AG09309 (cell line): ENCODE measurements around the gene LRRK1.

Experiments
- DNase-seq: peaks from one replicate; pipeline ENCODE4 v3.0.0-alpha.2; 2010; ENCODE audit warnings: low read depth
- H3K4me3 ChIP-seq: 2 replicates; pipeline ENCODE4 v1.5.1; 2011; ENCODE audit warnings: mild to moderate bottlenecking, low read depth, low read length, moderate library complexity; ENCODE audit not compliant: control insufficient read depth
- TF ChIP-seq, protein P1 (sequence below): IDR thresholded peaks from 2 replicates; pipeline ENCODE4 v1.5.1; 2011; ENCODE audit warnings: mild to moderate bottlenecking, low read depth, low read length, inconsistent platforms; ENCODE audit not compliant: insufficient read depth, control insufficient read depth; ENCODE audit errors: missing control alignments

Gene LRRK1

DNA sequence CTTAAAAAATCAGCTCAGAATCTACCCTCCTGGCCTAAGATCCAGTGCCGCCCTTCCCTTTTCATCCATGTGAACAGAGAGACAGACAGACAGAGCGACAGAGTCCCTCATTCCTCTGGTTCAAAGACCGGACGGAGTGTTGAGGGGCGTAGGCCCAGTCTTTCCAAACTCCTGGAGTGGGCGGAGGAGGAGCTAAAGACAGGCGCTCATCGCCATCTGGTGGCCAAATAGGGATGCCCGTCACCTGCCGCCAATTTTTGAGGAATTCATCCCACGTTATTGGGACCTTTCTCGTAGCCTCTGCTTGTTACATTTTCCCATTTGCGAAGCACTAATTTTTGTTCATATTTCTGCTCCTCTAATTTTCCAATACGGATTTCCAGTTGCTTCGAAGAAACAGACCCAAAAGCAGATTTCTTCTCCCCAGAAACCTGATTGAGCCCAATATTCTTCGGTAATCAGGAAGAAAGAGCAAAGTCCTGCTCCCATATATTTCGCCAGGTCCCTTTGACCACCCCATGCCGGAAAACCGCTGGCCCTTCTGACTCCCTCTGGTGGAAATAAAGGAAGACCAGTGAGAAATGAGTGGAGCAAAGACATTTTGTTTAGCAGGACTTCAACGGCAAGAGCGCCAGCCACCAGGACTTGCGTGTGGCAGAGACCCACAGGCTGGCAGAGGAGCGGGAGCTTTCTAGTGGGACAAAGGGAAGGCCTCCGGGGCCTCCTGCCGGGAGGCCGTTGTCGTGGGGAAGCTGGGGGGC is 88.0 kb downstream of the LRRK1 start:
- peak; percentile 35 for DNase-seq
- no peak overlapping the region for H3K4me3 ChIP-seq
- TF ChIP-seq, protein P1, sequence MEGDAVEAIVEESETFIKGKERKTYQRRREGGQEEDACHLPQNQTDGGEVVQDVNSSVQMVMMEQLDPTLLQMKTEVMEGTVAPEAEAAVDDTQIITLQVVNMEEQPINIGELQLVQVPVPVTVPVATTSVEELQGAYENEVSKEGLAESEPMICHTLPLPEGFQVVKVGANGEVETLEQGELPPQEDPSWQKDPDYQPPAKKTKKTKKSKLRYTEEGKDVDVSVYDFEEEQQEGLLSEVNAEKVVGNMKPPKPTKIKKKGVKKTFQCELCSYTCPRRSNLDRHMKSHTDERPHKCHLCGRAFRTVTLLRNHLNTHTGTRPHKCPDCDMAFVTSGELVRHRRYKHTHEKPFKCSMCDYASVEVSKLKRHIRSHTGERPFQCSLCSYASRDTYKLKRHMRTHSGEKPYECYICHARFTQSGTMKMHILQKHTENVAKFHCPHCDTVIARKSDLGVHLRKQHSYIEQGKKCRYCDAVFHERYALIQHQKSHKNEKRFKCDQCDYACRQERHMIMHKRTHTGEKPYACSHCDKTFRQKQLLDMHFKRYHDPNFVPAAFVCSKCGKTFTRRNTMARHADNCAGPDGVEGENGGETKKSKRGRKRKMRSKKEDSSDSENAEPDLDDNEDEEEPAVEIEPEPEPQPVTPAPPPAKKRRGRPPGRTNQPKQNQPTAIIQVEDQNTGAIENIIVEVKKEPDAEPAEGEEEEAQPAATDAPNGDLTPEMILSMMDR, result peak; percentile 93

DNA sequence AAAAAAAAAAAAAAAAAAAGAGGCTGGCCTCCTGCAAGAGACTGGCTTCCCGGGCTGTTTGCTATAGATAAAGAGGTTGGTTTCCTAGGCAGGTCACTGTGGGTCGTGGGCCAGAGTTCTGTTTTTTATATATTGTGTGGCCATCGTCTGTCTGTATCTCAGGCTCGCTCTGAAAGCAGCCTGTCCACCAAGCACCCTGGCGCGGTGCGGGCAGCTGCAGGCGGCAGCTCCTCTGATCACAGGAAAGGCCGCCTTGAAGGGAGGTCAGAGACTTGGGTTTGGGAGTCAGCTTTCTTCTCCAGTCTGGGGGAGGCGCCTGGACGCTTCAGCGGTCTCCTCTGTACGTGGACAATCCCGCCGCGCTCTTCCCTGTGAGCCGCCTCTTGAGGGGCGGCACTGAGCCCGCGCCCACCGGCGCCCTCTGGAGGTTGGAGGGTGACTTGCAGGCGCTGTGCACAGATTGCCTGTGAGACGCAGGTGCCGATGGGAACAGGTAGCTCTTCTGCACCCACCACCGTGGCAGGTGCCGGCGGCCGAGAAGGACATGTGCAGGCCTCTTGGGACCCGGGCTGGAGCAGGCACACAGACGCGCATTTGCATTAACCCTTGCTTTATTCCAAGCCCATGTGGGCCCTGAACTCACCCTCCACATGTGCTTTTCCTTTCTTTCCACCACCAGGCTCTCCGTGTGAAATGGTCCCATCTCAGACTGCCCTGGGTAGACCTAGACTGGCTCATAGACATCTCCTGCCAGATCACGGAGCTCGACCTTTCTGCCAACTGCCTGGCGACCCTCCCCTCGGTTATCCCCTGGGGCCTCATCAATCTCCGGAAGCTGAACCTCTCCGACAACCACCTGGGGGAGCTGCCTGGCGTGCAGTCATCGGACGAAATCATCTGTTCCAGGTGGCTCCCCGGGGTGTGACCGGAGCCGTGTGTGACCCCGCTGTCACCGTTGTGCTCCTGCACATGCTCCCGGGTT is 89.3 kb downstream of the LRRK1 start:
- TF ChIP-seq, protein P1, result peak; percentile 82
- H3K4me3 ChIP-seq, result no peak overlapping the region
- no peak for DNase-seq

DNA sequence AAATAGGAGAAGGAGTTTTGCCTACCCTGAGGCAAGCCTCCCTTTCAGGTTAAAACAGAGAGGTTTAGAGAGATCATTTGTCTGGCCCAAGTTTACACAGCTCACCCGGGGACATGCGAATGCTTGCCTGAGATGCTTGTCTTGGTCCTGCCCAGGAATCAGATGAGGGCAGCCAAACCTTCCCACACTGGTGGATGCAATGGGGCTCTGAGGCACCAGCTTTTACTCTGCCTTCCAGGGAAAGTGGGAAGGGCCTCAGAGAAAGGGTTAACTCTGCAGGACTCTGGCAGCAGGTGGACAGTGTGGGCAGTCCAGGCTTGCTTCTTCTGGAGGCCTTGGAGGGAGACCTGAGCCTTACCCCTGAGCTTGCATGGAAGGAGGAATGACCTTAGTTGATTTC is 90.0 kb downstream of the LRRK1 start:
- TF ChIP-seq, protein P1, result no peak
- H3K4me3 ChIP-seq, result no peak overlapping the region
- no peak for DNase-seq

DNA sequence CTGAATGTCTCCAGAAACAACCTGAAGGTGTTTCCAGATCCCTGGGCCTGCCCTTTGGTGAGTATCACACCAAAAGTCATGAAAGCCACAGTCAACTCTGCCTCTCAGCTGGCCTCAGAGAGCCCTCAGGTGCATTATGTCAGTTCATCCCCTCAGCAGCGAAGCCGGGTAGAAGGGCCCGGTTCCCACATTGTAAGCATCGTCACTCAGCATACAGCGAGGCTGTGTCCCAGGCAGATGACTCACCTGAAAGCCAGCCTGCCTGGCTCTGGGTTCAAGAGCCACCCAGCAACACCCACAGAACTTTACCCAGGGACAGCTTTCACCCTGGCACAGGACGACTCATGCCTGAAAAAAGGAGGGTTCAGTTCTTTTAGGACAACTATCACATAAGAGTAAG is 91.6 kb downstream of the LRRK1 start:
- TF ChIP-seq, protein P1, result no peak
- no peak for DNase-seq
- no peak overlapping the region for H3K4me3 ChIP-seq

DNA sequence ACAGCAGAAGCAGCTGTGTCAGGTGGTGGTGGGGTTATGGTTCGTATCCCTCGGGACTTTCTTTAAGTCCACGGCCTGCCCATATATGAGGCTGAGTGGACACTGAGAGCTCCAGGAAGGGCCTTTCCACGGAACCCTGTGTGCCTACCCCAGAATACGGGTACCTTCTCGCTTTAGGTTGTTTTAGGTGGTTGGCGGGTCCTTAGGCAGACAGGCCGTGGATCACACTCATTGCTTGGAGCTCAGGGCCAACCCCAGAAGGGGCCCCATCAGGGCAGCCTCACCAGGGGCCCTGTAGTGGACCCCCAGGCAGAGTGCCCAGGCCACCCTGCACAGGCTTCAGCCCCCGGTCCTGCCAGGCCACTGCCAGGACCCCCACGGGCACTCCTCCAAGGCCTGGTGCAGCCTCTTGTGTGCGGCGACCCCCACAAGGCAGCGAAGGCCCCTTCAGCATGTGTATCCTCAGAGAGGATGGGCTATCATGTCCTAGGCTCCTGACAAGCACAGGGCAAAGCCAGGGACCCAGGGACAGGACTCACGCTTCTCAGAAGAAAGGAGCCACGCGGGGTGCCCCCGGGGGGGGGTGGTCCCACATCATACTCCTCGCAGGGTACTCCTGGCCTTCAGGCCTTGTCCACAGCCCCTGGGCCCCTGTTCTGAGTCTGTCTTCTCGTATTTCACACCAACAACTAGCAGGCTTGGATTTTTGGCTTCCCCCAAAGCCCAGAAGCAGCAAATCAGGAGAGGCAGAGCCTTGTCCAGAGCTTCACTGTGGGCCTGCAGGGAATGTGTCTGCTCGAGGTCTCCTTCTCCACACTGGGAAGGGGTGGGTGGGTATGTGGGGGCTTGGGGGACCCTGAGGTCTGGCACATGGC is 93.4 kb downstream of the LRRK1 start:
- H3K4me3 ChIP-seq, result no peak overlapping the region
- DNase-seq, result no peak
- TF ChIP-seq, protein P1, result no peak

DNA sequence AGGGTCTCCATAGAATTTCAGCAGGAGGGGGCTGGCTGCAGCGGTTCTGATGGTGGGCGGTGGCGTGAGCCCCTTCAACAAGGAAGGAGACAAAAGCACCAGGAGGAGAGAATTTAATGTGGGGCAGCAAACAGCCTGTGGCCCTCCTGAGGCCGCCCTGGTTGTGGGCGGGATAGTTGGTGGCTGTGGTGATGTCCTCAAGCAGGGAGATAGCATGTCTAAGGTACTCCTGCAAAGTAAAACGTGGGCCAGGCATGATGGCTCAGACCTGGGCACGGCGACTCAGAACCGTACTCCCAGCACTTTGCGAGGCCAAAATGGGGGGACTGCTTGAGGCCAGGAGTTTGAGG is 94.0 kb downstream of the LRRK1 start:
- TF ChIP-seq, protein P1, result no peak
- H3K4me3 ChIP-seq, result no peak overlapping the region
- DNase-seq, result no peak
